VCaP (cell line): ENCODE results near the gene SP1.
"Not testable (repeated sequence)": the region's sequence is repeated elsewhere in the genome, so short reads cannot be mapped to it uniquely, and the experiment has no call there.

Experiments
- H3K27ac ChIP-seq: fragments of 450-650 bp; 2 replicates; pipeline ENCODE4 v1.5.1; 2017
- CTCF ChIP-seq: fragments of 450-650 bp; conservative IDR thresholded peaks from 2 replicates; pipeline ENCODE4 v1.5.1; 2017; ENCODE audit warnings: mild to moderate bottlenecking, moderate library complexity

Gene SP1

GRCh38 chr12:53345486-53346188 is 34.3 kb upstream of the SP1 start:
- peak; percentile 13; the same call in 1 of the 2 replicates for TF ChIP-seq CTCF
- H3K27ac ChIP-seq: peak overlapping the region; percentile 80

GRCh38 chr12:53346491-53346890 is 33.5 kb upstream of the SP1 start:
- no peak for TF ChIP-seq CTCF
- no peak overlapping the region for H3K27ac ChIP-seq

- TF ChIP-seq CTCF: no peak
These were observed 32.1 kb upstream of the SP1 start for GRCh38 chr12:53347905-53348304.

GRCh38 chr12:53352331-53353256 is 27.4 kb upstream of the SP1 start:
- peak overlapping the region; percentile 15; the same call in 1 of the 2 replicates for H3K27ac ChIP-seq
- TF ChIP-seq CTCF: peak; percentile 94

More at GRCh38 chr12:53347905-53348304, 32.1 kb upstream of the SP1 start:
- no peak overlapping the region for H3K27ac ChIP-seq

- H3K27ac ChIP-seq: peak overlapping the region; percentile 15; the same call in 1 of the 2 replicates
- no peak for TF ChIP-seq CTCF
These were observed 26.7 kb upstream of the SP1 start for GRCh38 chr12:53353257-53353655.

GRCh38 chr12:53355121-53355520 is 24.9 kb upstream of the SP1 start:
- no peak overlapping the region for H3K27ac ChIP-seq
- TF ChIP-seq CTCF: no peak

- no peak overlapping the region for H3K27ac ChIP-seq
- TF ChIP-seq CTCF: no peak
These were observed 21.0 kb upstream of the SP1 start for GRCh38 chr12:53358836-53359419.

- not testable (repeated sequence) for H3K27ac ChIP-seq
These were observed 18.3 kb upstream of the SP1 start for GRCh38 chr12:53361638-53362037.
